SH-SY5Y (cell line): ENCODE results near the gene PRICKLE4.

ENCODE experiments used
- GATA2 ChIP-seq: IDR thresholded peaks from 2 replicates; pipeline ENCODE4 v1.6.1; 2011; ENCODE audit warnings: mild to moderate bottlenecking, low read depth, low read length
- GATA3 ChIP-seq: IDR thresholded peaks from 2 replicates; pipeline ENCODE4 v1.6.1; 2011; ENCODE audit warnings: low read depth, mild to moderate bottlenecking, low read length, moderate library complexity

- no peak for TF ChIP-seq GATA3
- no peak for TF ChIP-seq GATA2
Observed at GRCh38 chr6:41798901-41799558, 18.4 kb downstream of the PRICKLE4 start.
